ENCODE data around the gene ATG16L2.

GRCh38 chr11:72773291-72773690, 40.9 kb upstream of the ATG16L2 start:
- TF ChIP-seq CTCF (IDR thresholded peaks at IDR 0.05) (no peak), POLR2A (IDR thresholded peaks at IDR 0.05) (no peak)

Data from esophagus squamous epithelium (tissue), 4 donors.